ENCODE results near the gene ADO.

The ADO gene

GRCh38 chr10:62817121-62817765 lies 12.7 kb downstream of the ADO start:
- in situ Hi-C loops (cut with MboI; ENCODE audit: low sequenced_read_pairs) = no loop called here

GRCh38 chr10:62817766-62818425 lies 13.4 kb downstream of the ADO start:
- in situ Hi-C loops (cut with MboI; ENCODE audit: low sequenced_read_pairs) = no loop called here

- in situ Hi-C loops (cut with MboI; ENCODE audit: low sequenced_read_pairs) = no loop called here
Observed at GRCh38 chr10:62818426-62819011, 14.0 kb downstream of the ADO start.

- in situ Hi-C loops (cut with MboI; ENCODE audit: low sequenced_read_pairs) = no loop called here
Observed at GRCh38 chr10:62819141-62819920, 14.8 kb downstream of the ADO start.

GRCh38 chr10:62820586-62820985 lies 16.1 kb downstream of the ADO start:
- in situ Hi-C loops (cut with MboI; ENCODE audit: low sequenced_read_pairs) = no loop called here

- in situ Hi-C loops (cut with MboI; ENCODE audit: low sequenced_read_pairs) = no loop called here
Observed at GRCh38 chr10:62826273-62826672, 21.8 kb downstream of the ADO start.

- in situ Hi-C loops (cut with MboI; ENCODE audit: low sequenced_read_pairs) = no loop called here
Observed at GRCh38 chr10:62829622-62830021, 25.1 kb downstream of the ADO start.

GRCh38 chr10:62830679-62831078 lies 26.2 kb downstream of the ADO start:
- in situ Hi-C loops (cut with MboI; ENCODE audit: low sequenced_read_pairs) = no loop called here

GRCh38 chr10:62831346-62831745 lies 26.8 kb downstream of the ADO start:
- in situ Hi-C loops (cut with MboI; ENCODE audit: low sequenced_read_pairs) = no loop called here

- in situ Hi-C loops (cut with MboI; ENCODE audit: low sequenced_read_pairs) = no loop called here
Observed at GRCh38 chr10:62839590-62839989, 35.1 kb downstream of the ADO start.

- in situ Hi-C loops (cut with MboI; ENCODE audit: low sequenced_read_pairs) = no loop called here
Observed at GRCh38 chr10:62842983-62843382, 38.5 kb downstream of the ADO start.

GRCh38 chr10:62843600-62843999 lies 39.1 kb downstream of the ADO start:
- in situ Hi-C loops (cut with MboI; ENCODE audit: low sequenced_read_pairs) = no loop called here

GRCh38 chr10:62844280-62845011 lies 39.9 kb downstream of the ADO start:
- in situ Hi-C loops (cut with MboI; ENCODE audit: low sequenced_read_pairs) = no loop called here

- in situ Hi-C loops (cut with MboI; ENCODE audit: low sequenced_read_pairs) = no loop called here
Observed at GRCh38 chr10:62847433-62847832, 42.9 kb downstream of the ADO start.

GRCh38 chr10:62850646-62851045 lies 46.1 kb downstream of the ADO start:
- in situ Hi-C loops (cut with MboI; ENCODE audit: low sequenced_read_pairs) = no loop called here

- in situ Hi-C loops (cut with MboI; ENCODE audit: low sequenced_read_pairs) = no loop called here
Observed at GRCh38 chr10:62851442-62851841, 46.9 kb downstream of the ADO start.

GRCh38 chr10:62852961-62853702 lies 48.6 kb downstream of the ADO start:
- in situ Hi-C loops (cut with MboI; ENCODE audit: low sequenced_read_pairs) = no loop called here

GRCh38 chr10:62853710-62854109 lies 49.2 kb downstream of the ADO start:
- in situ Hi-C loops (cut with MboI; ENCODE audit: low sequenced_read_pairs) = no loop called here

- in situ Hi-C loops (cut with MboI; ENCODE audit: low sequenced_read_pairs) = no loop called here
Observed at GRCh38 chr10:62856021-62856420, 51.5 kb downstream of the ADO start.
